ENCODE measurements around the gene SVOPL.

The SVOPL gene

GRCh38 chr7:138657854-138658386 lies 43.2 kb downstream of the SVOPL start:
- no peak for DNase-seq

- DNase-seq = no peak
Observed at GRCh38 chr7:138656952-138657351, 44.2 kb downstream of the SVOPL start.

GRCh38 chr7:138654616-138655015 lies 46.5 kb downstream of the SVOPL start:
- no peak for DNase-seq

- no peak for DNase-seq
Observed at GRCh38 chr7:138649506-138649905, 51.7 kb downstream of the SVOPL start.

- peak; percentile 16 for DNase-seq
Observed at GRCh38 chr7:138645284-138645683, 55.9 kb downstream of the SVOPL start.

GRCh38 chr7:138632826-138633602 lies 68.1 kb downstream of the SVOPL start:
- no peak for DNase-seq

- no peak for DNase-seq
Observed at GRCh38 chr7:138632384-138632783, 68.8 kb downstream of the SVOPL start.

GRCh38 chr7:138630059-138630610 lies 71.0 kb downstream of the SVOPL start:
- no peak for DNase-seq

GRCh38 chr7:138627361-138627760 lies 73.8 kb downstream of the SVOPL start:
- no peak for DNase-seq

GRCh38 chr7:138626846-138627245 lies 74.3 kb downstream of the SVOPL start:
- no peak for DNase-seq

GRCh38 chr7:138625849-138626230 lies 75.3 kb downstream of the SVOPL start:
- peak; percentile 84 for DNase-seq

- peak; percentile 15 for DNase-seq
Observed at GRCh38 chr7:138625084-138625848, 75.9 kb downstream of the SVOPL start.

GRCh38 chr7:138622841-138623240 lies 78.3 kb downstream of the SVOPL start:
- DNase-seq = no peak

- DNase-seq = no peak
Observed at GRCh38 chr7:138618933-138619332, 82.2 kb downstream of the SVOPL start.

GRCh38 chr7:138618506-138618905 lies 82.7 kb downstream of the SVOPL start:
- DNase-seq = no peak

GRCh38 chr7:138616085-138616484 lies 85.1 kb downstream of the SVOPL start:
- DNase-seq = no peak

- no peak for DNase-seq
Observed at GRCh38 chr7:138613630-138614029, 87.5 kb downstream of the SVOPL start.

- no peak for DNase-seq
Observed at GRCh38 chr7:138610671-138611170, 90.4 kb downstream of the SVOPL start.

GRCh38 chr7:138608275-138608674 lies 92.9 kb downstream of the SVOPL start:
- DNase-seq = peak; percentile 92

GRCh38 chr7:138607216-138608126 lies 93.7 kb downstream of the SVOPL start:
- DNase-seq = no peak

- no peak for DNase-seq
Observed at GRCh38 chr7:138606236-138606635, 94.9 kb downstream of the SVOPL start.

- no peak for DNase-seq
Observed at GRCh38 chr7:138603549-138604318, 97.4 kb downstream of the SVOPL start.

All from NCI-H146 (cell line).